HepG2 (cell line): ENCODE measurements around the gene SLC25A47. TPM values are rescaled to one million over a fixed set of nuclear protein-coding genes. Genes with fewer than 3 reads are reported as not detected.

Experiments used
- ELF4 ChIP-seq: sonication (generic); formaldehyde crosslinking; IDR thresholded peaks from 2 replicates; pipeline ENCODE4 v1.5.0; 2020; ENCODE audit warnings: missing genetic modification reagents, mild to moderate bottlenecking, moderate library complexity, borderline replicate concordance
- GABPB1 ChIP-seq: IDR thresholded peaks from 2 replicates; pipeline ENCODE4 v1.6.1; 2016; ENCODE audit warnings: mild to moderate bottlenecking, missing genetic modification reagents, moderate library complexity, missing compliant biosample characterization
- KDM5B ChIP-seq: sonication (generic); formaldehyde crosslinking; IDR thresholded peaks from 2 replicates; pipeline ENCODE4 v1.4.0; 2020; ENCODE audit warnings: missing genetic modification reagents, mild to moderate bottlenecking, borderline replicate concordance
- MAZ ChIP-seq, 2 experiments: sonication (generic) in 1 of 2; formaldehyde crosslinking in 1 of 2; IDR thresholded peaks; 2 replicates each; pipeline versions ENCODE4 v1.5.0 to v1.6.1; 2012 to 2020; ENCODE audit warnings: low read depth in 2 of 2, mild to moderate bottlenecking in 2 of 2, borderline replicate concordance in 1 of 2, improper control_type of control experiment in 1 of 2, low read length in 1 of 2, missing genetic modification reagents in 1 of 2, moderate library complexity in 1 of 2
- MEIS1 ChIP-seq: sonication (generic); formaldehyde crosslinking; IDR thresholded peaks from 2 replicates; pipeline ENCODE4 v1.9.0; 2021; ENCODE audit warnings: mild to moderate bottlenecking, missing genetic modification reagents, moderate library complexity, borderline replicate concordance
- POLR2A ChIP-seq, 2 experiments: IDR thresholded peaks; 2 replicates each; pipeline ENCODE4 v1.6.1; 2011; ENCODE audit warnings: low read depth in 2 of 2, low read length in 2 of 2, mild to moderate bottlenecking in 1 of 2, moderate library complexity in 1 of 2; ENCODE audit not compliant: insufficient read depth in 1 of 2
- PPARG ChIP-seq: conservative IDR thresholded peaks from 2 replicates; pipeline ENCODE4 v1.6.1; 2016; ENCODE audit warnings: missing biosample characterization, missing genetic modification reagents
- SAP130 ChIP-seq: IDR thresholded peaks from 2 replicates; pipeline ENCODE4 v1.6.1; 2016; ENCODE audit warnings: low read depth
- SPEN ChIP-seq: sonication (generic); formaldehyde crosslinking; IDR thresholded peaks from 2 replicates; pipeline ENCODE4 v1.5.1; 2020; ENCODE audit warnings: low read depth, mild to moderate bottlenecking, missing genetic modification reagents
- TEAD3 ChIP-seq: optimal IDR thresholded peaks from 2 replicates; pipeline ENCODE3; 2016; ENCODE audit warnings: borderline replicate concordance
- TMF1 ChIP-seq: sonication (generic); formaldehyde crosslinking; IDR thresholded peaks from 2 replicates; pipeline ENCODE4 v1.8.1; 2022; ENCODE audit warnings: low read depth, missing genetic modification reagents
- ZFX ChIP-seq: sonication (generic); formaldehyde crosslinking; IDR thresholded peaks from 2 replicates; pipeline ENCODE4 v1.4.0; 2020; ENCODE audit warnings: mild to moderate bottlenecking, low read depth, missing genetic modification reagents, moderate library complexity
- ZNF121 ChIP-seq: sonication (generic); formaldehyde crosslinking; IDR thresholded peaks from 2 replicates; pipeline ENCODE4 v1.5.0; 2020; ENCODE audit warnings: mild to moderate bottlenecking, missing genetic modification reagents
- ZNF230 ChIP-seq: sonication (generic); formaldehyde crosslinking; IDR thresholded peaks from 2 replicates; pipeline ENCODE4 v1.4.0; 2020; ENCODE audit warnings: mild to moderate bottlenecking, missing genetic modification reagents
- ZNF460 ChIP-seq: sonication (generic); formaldehyde crosslinking; IDR thresholded peaks from 2 replicates; pipeline ENCODE4 v1.5.1; 2020; ENCODE audit warnings: missing genetic modification reagents, mild to moderate bottlenecking, borderline replicate concordance
- ZNF496 ChIP-seq: sonication (generic); formaldehyde crosslinking; IDR thresholded peaks from 2 replicates; pipeline ENCODE4 v1.8.1; 2023; ENCODE audit warnings: mild to moderate bottlenecking, moderate library complexity, missing genetic modification reagents; ENCODE audit not compliant: insufficient replicate concordance
- ZNF570 ChIP-seq: sonication (generic); formaldehyde crosslinking; IDR thresholded peaks from 2 replicates; pipeline ENCODE4 v1.4.0; 2020; ENCODE audit warnings: mild to moderate bottlenecking, missing genetic modification reagents, borderline replicate concordance
- ZSCAN25 ChIP-seq: sonication (generic); formaldehyde crosslinking; IDR thresholded peaks from 2 replicates; pipeline ENCODE4 v1.8.0; 2022; ENCODE audit warnings: mild to moderate bottlenecking, missing genetic modification reagents
- polyA plus RNA-seq, 8 experiments: library from polyadenylated mRNA; depleted of rRNA in 3 of 8; stranded (reverse) in 7 of 8; unstranded in 1 of 8; fragments of >200 nt; fragmentation: Illumina TruSeq in 4 of 8; extraction: Trizol in 4 of 8; gene quantifications; 2 replicates each; pipeline versions ENCODE4 v1.2.1 to v1.2.3, GENCODE V29; 2011 to 2016; ENCODE audit warnings: low read depth in 4 of 8, missing spikeins in 1 of 8, mixed read lengths in 1 of 8; ENCODE audit not compliant: insufficient read depth in 1 of 8
- total RNA-seq, 5 experiments: library from RNA; depleted of rRNA; stranded (reverse); fragments of >200 nt; fragmentation: Illumina TruSeq; extraction: Trizol; gene quantifications; 2 replicates each; pipeline ENCODE4 v1.2.3, GENCODE V29; 2016; ENCODE audit warnings: low read depth in 1 of 5
- TF ChIP-seq, protein P1 (sequence below): sonication (generic); formaldehyde crosslinking; IDR thresholded peaks from 2 replicates; pipeline ENCODE4 v1.8.0; 2022; ENCODE audit warnings: missing genetic modification reagents, mild to moderate bottlenecking, moderate library complexity, borderline replicate concordance
- TF ChIP-seq, protein P2 (sequence below), 2 experiments: sonication (generic) in 1 of 2; formaldehyde crosslinking in 1 of 2; IDR thresholded peaks; 2 replicates each; pipeline versions ENCODE4 v1.4.0 to v1.6.1; 2016 to 2020; ENCODE audit warnings: borderline replicate concordance in 1 of 2, low read depth in 1 of 2, mild to moderate bottlenecking in 1 of 2, missing genetic modification reagents in 1 of 2
- TF ChIP-seq, protein P3 (sequence below): IDR thresholded peaks from 2 replicates; pipeline ENCODE4 v1.6.1; 2016

The SLC25A47 gene
- total and polyA plus RNA-seq, 2 of the 13 experiments (the other 11 are each of a cell fraction or from before 2014, with no cell fraction given), result 1.0 to 1.7 TPM

DNA sequence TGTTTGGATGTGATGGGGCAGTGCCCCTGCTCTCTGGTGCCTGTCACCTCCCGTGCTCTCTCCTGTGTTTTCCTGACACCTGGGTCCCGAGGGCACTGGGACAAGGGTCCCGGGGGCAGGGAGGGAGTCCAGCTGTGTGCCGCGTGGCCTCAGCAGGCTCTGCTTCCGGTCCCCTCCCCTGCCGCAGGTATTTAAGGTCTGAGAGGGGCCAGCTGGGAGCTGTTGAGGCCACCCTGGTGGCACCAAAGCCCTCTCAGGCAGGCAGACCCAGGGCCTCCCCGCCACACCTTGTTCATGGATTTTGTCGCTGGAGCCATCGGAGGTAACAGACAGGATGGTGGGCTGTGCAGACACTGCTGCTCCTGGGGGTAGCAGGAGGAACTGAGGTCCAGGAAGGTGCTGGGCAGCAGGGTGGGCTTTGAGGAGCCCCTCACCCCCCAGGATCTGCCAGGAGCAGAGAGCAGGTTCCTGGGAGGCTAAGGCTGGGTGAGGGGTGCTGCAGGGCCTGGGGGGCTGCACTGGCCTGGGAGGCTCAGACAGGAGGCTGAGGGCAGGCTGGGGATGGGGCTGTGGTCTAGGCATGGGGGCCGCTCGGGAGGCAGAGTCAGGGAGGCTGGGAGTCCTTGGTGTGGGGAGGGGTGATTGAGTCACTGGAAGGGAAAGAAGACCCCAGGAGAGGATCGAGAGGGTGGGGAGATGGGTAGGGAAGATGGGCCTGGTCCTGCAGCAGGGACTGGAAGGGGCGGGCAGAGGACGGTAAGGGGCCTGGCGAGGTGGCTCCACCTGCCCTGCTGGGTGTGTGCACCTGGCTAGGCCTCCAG is at the start of gene SLC25A47 (continued):
- TF ChIP-seq TEAD3 (CRISPR knock-in tag), result peak; percentile 56
- peak; percentile 31; the same call in 1 of the 2 replicates for TF ChIP-seq ZFX (CRISPR knock-in tag)
- TF ChIP-seq ZNF570 (CRISPR knock-in tag), result no peak
- TF ChIP-seq SAP130 (CRISPR knock-in tag), result peak; percentile 53
- peak; percentile 22; the same call in 1 of the 2 replicates for TF ChIP-seq ZSCAN25
- TF ChIP-seq ZNF496, result no peak
- TF ChIP-seq ZNF230 (CRISPR knock-in tag), result peak; percentile 59; the same call in 1 of the 2 replicates
- TF ChIP-seq, protein P1, sequence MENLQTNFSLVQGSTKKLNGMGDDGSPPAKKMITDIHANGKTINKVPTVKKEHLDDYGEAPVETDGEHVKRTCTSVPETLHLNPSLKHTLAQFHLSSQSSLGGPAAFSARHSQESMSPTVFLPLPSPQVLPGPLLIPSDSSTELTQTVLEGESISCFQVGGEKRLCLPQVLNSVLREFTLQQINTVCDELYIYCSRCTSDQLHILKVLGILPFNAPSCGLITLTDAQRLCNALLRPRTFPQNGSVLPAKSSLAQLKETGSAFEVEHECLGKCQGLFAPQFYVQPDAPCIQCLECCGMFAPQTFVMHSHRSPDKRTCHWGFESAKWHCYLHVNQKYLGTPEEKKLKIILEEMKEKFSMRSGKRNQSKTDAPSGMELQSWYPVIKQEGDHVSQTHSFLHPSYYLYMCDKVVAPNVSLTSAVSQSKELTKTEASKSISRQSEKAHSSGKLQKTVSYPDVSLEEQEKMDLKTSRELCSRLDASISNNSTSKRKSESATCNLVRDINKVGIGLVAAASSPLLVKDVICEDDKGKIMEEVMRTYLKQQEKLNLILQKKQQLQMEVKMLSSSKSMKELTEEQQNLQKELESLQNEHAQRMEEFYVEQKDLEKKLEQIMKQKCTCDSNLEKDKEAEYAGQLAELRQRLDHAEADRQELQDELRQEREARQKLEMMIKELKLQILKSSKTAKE (CRISPR knock-in tag), result peak; percentile 32; the same call in 1 of the 2 replicates
- peak; percentile 27; the same call in 1 of the 2 replicates for TF ChIP-seq KDM5B
- peak; percentile 99 for TF ChIP-seq PPARG (CRISPR knock-in tag)
- peak; percentile 7; the same call in 1 of the 2 replicates for TF ChIP-seq ZNF121 (CRISPR knock-in tag)
- TF ChIP-seq MAZ (IDR thresholded peaks at IDR 0.05; ENCODE audit: borderline replicate concordance, low read depth, low read length), result peak; percentile 69; the same call in 1 of the 2 replicates
- TF ChIP-seq MAZ (CRISPR knock-in tag; IDR thresholded peaks at IDR 0.05; ENCODE audit: low read depth), result no peak
- TF ChIP-seq GABPB1 (CRISPR knock-in tag), result peak; percentile 84
- peak; percentile 79 for TF ChIP-seq SPEN (CRISPR knock-in tag)
- no peak for TF ChIP-seq ELF4 (CRISPR knock-in tag)
- TF ChIP-seq POLR2A (IDR thresholded peaks at IDR 0.05; ENCODE audit: insufficient read depth in 1 of 2, low read depth in 2 of 2, low read length in 2 of 2), result peak in 1 of 2 experiments; percentile 60; a peak in 2 of 4 replicates
- TF ChIP-seq TMF1 (CRISPR knock-in tag), result no peak
- TF ChIP-seq, protein P2, sequence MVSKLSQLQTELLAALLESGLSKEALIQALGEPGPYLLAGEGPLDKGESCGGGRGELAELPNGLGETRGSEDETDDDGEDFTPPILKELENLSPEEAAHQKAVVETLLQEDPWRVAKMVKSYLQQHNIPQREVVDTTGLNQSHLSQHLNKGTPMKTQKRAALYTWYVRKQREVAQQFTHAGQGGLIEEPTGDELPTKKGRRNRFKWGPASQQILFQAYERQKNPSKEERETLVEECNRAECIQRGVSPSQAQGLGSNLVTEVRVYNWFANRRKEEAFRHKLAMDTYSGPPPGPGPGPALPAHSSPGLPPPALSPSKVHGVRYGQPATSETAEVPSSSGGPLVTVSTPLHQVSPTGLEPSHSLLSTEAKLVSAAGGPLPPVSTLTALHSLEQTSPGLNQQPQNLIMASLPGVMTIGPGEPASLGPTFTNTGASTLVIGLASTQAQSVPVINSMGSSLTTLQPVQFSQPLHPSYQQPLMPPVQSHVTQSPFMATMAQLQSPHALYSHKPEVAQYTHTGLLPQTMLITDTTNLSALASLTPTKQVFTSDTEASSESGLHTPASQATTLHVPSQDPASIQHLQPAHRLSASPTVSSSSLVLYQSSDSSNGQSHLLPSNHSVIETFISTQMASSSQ (IDR thresholded peaks at IDR 0.05; ENCODE audit: low read depth), result no peak
- TF ChIP-seq, protein P2 (CRISPR knock-in tag; IDR thresholded peaks at IDR 0.05; ENCODE audit: borderline replicate concordance), result 0 out of 2 replicates have a peak, but pooled peaks have one; percentile 33
- TF ChIP-seq MEIS1 (CRISPR knock-in tag), result peak; percentile 42; the same call in 1 of the 2 replicates
- peak; percentile 58; the same call in 1 of the 2 replicates for TF ChIP-seq ZNF460 (CRISPR knock-in tag)
- TF ChIP-seq, protein P3, sequence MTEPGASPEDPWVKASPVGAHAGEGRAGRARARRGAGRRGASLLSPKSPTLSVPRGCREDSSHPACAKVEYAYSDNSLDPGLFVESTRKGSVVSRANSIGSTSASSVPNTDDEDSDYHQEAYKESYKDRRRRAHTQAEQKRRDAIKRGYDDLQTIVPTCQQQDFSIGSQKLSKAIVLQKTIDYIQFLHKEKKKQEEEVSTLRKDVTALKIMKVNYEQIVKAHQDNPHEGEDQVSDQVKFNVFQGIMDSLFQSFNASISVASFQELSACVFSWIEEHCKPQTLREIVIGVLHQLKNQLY (CRISPR knock-in tag), result peak; percentile 89; the same call in 1 of the 2 replicates
